NCI-H1417 (cell line): ENCODE data around the gene CCDC191.

Experiments used
- DNase-seq, 3 experiments: peaks; one replicate each; lab custom pipeline; 2025; lab: John Stamatoyannopoulos, UW

CCDC191 gene, protein sequence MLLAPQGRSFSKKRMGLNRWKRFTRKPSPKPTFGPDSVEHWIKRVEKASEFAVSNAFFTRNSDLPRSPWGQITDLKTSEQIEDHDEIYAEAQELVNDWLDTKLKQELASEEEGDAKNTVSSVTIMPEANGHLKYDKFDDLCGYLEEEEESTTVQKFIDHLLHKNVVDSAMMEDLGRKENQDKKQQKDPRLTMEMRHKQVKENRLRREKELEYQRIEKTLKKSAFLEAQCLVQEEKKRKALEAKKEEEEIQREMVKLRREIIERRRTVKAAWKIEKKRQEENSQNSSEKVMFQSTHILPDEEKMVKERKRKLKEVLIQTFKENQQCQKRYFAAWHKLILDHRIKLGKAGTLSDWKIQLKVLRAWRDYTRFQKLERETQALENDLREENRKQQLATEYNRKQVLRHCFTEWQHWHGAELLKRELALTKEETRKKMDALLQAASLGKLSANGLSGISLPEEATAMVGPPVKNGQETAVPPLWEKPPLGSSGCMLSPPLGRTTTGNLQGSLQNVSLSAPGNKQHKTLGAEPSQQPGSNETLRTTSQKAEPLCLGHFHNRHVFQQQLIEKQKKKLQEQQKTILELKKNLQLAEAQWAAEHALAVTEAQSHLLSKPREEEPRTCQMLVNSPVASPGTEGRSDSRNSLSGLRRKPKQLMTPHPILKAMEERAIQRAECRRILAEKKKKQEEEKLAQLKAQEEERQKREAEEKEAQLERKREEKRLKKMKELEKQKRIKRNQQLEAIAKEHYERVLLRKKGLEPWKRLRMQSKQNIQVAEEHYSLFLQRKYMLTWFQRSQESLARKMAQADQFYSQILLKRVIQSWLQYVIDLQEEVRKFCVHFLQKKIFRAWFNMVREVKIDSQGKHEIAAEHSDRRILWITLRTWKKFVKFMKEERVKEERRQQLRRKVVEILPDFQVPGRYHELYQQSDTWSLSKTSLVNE

DNA sequence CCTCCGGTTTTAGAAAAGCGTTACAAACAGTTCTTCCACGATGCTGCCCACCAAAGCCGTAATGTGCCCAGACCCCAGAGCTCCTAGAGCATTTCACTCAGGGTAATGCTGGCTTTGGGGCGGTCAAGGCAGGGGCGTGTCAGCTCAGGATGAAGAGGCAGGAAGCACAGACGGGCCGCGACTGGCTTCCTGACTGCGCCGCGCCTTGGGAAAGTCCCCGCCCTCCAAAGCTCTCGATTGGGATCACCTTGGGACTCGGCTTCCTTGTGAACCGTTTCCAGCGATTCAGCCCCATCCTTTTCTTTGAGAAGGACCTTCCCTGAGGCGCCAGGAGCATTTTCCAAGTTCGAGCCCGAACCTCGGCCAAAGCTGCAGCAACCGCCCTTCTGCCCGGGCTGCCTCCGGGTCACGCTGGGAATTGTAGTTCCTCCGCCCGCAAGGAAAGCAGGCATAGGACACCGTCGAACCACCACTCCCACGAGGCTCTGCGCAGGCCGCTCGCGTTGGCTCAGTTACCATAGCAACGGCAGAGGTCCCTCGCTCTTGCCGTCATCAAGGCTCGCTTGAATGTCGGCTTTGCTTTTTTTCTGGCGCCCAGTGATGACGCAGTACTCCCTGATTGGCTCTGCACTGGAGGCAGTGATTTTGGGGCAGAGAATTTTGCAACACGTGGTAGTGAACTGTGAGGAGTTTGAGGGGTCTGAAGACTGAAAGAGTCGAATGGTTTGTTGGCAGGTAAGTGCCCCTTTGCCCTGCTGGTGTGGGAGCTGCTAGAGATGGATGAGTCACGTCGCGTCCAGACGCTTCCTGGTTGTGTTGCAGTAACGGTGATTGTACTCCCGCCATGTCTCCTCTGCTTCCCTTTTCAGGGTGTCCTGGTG, at the start of gene CCDC191, which contains the start of gene QTRT2:
CCDC191 (minus strand) TSS at position 397 of the 881 bp plus-strand sequence; CDS start at position 337, 60 bp downstream.
QTRT2 (plus strand) TSS at position 608 of the 881 bp plus-strand sequence. CDS start 8,521 bp downstream, outside the sequence.
- DNase-seq = peak; percentile 98 to 99 (median 99)

DNA sequence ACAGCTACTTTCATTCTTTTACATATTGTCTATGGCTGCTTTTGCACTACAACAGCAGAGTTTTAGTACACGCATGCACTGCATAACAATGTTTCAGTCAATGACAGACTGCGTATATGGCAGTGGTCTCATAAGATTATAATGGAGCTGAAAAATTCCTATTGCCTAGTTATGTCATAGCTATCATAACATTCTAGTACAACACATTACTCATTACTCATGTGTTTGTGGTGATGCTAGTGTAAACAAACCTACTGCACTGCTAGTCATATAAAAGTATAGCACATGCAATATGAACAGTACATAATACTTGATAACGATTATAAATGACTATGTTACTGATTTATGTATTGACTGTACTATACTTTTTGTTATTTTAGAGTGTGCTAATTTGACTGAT, 48.1 kb upstream of the CCDC191 start:
- DNase-seq = no peak

DNA sequence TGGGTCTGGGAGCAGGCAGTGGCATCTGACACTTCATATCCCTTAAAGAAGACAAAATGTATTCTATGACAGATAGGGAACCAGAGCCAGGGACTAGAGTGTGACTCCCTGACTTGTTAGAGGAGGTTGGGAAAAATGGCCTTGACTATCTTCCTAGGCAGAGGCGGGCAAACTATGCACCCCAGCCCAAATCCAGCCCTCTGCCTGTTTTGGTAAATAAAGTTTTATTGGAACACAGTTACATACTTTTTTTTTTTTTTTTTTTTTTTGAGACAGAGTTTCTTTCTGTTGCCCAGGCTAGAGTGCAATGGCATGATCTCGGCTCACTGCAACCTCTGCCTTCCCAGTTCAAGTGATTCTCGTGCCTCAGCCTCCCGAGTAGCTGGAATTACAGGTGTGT, 47.5 kb upstream of the CCDC191 start:
- DNase-seq = no peak

DNA sequence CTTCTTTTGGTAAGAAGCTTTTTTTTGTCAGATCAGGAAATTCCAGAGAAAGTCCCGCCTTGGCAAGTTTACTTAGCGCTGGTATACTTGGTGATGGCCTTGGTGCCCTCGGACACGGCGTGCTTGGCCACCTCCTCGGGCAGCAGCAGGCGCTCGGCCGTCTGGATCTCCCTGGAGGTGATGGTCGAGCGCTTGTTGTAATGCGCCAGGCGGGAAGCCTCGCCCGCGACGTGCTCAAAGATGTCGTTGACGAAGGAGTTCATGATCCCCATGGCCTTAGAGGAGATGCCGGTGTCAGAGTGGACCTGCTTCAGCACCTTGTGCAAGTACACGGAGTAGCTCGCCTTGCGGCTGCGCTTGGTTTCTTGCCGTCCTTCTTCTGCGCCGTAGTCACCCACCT, 46.9 kb upstream of the CCDC191 start:
- no peak for DNase-seq

DNA sequence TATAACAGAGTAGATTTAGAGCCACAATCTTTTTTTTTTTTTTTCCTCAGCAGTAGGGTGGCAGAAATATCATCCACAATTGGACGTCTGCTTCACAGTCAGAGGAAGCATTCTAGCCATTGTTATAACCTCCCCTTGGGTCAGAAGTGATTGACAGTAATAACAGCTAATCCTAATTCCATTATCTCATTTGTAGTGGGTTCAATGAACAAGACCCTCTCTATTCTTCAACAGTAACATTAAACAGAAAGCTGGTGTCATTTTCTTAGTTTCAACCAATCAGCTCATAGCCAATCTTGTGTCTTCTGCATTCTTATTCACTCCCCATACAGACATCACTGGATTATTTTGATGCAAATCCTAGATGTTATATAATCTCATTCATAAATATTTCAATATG, 44.8 kb upstream of the CCDC191 start:
- peak in 1 of 3 experiments; percentile 9 for DNase-seq

DNA sequence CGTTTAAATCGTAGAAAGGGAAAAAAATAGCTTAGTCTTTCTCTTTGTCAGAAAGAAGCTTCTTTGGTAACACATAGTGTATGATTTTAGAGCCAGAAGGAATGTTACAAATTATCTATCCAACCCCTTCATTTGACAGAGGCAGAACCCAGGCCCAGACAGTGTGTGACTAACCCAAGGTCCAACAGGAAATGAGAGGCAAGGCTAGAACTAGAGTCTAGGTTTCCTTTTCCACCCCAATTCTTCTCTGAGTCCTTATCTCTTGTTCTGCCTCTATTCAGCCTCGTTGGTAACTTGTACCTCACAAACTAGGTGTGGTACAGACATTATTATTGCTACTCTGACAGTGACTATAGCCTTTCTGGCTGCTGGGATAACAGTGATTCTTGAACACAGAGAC, 39.5 kb upstream of the CCDC191 start:
- no peak for DNase-seq

DNA sequence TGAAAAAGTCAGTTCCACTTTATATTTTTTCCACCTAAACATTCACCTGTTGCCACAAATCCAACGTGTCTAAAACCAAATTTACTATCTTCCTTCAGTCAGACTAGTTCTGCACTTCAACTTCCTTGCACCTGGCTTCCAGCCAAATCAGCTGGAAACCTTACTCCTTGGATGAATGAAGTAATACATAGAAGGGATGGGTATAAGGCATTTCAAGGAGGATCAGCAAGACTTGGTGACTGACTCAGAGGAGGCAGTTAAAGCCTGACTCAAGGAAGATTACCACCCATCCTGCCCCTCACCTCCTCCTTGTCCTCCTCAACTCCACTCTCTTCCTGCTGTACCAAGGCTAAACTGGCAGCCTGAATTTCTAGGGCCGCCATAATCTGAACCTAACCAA, 37.3 kb upstream of the CCDC191 start:
- peak in 1 of 3 experiments; percentile 4 for DNase-seq

DNA sequence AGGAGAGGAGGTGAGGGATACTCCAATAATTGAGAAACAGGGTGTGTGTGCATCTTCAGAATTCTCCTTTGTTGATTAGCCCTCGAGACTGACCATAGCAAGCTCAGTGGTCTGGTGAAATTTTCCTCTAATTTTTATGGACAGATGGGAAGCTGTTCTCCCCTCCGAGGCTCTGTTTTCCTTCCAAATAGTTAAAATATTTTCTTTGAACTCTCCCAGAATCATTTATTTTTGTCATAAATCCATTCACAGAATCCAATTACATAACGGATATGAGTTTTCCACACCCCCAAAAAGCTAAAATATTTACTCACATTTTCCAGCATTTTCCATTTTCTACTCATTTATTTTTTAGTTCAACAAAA, 36.7 kb upstream of the CCDC191 start:
- no peak for DNase-seq

DNA sequence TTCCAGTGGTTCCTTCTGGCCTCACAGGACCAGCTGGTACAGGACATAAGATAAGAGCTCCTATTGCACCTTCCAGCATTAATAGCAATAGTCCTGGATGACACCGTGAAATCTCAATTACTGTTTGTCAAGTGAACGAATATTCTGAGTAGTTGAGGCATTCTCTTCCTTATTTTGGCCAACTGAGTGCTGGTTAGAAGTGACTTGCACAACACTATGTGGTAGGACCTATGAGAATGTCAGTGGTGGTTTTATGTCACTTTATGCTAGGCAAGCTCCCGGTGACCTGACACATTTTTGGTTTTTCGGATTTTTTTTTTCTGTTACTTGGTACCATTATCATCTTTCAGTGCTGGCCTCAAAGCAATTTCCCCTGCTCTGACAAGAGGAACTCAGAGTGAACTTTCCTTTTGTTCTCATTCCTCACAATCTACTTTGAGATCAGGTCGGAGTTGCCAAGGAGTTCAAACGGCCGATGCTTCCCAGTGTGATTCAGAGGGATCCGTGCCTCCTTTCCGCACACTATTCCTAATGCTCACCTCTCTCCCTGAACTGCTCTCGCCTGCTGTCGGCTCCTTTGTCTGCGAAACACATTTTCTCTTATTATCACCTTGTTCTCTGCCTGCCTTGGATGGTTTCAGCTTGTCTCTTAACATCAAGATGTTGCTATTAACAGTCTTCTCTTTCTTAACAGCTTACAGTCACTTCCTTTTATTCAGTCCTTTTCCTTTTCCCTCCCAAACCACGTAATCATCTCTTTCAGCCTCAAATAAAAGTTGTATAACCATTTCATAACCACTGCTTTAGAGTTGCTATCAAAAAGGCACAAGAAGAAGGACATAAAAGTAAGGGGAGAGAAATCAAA, 36.1 kb upstream of the CCDC191 start:
- no peak for DNase-seq

DNA sequence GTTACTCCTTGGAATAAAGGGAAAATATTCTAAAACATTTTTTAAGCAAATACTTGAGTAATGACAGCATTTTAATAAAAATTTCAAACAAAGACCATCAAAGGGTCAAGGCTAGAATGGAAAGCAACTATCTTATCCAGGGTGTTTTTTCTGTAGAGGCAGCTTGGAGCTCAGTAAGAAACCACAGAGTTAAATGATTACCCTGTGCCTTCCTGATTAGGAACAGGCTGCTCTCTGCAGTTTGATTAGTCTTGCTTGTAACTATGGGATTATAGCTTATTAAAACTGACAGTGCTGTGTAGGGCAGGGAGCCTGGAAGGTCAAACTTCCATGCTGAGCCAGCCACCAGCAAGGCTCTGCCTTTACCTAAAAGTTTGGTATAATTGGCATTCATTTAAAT, 33.3 kb upstream of the CCDC191 start:
- DNase-seq = no peak

DNA sequence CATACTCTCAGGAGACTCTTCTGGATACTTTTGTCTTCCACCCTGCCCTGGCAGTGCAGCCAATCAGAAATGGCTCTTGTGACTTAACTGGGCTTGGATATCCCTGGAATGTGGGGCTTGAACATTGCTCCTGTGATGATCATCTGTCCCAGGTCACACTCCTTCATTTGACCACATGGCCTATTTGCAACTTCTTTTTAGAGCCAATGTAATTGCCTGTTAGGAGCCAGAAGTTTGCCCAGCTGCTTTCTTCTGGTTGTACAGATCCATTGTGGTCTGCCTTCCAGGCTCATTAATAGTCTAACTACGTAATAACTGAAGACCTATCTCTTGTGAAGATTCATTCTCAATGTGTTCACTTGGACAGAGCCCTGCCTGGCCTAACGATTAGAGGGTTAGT, 30.0 kb upstream of the CCDC191 start:
- DNase-seq = no peak

DNA sequence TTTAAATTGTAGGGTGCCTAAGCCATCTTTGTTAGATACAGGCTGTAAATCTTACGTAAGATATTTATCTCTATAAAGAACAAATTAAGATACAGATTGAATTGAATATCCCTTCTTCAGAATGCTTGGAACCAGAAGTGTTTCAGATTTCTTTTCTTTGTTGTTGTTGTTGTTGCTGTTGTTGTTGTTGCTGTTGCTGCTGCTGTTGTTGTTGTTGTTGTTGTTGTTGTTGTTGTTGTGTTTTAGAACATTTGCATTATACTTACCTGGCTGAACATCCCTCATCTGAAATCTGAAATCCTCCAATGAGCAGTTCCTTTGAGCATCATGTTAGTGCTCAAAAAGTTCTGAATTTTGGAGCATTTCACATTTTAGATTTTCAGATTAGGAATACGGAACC, 26.8 kb upstream of the CCDC191 start:
- DNase-seq = no peak

DNA sequence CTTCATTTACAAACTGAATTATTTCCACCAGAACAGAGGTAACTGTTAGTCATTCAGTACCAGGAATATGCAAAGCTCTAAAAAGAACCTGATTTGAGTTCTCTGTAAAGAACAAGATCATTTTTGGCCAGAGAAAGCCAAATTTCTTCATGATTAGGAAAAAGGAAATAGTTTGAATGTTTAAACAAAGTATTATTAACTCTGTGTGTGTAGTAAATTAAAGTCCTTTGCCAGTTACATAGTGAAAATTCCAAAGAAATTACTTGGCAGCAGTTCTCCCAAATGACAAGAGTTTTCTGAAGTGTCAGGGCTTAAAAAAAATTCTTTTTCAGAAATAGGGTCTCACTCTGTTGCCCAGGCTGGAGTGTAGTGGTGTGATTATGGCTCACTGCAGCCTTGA, 24.7 kb upstream of the CCDC191 start:
- no peak for DNase-seq

DNA sequence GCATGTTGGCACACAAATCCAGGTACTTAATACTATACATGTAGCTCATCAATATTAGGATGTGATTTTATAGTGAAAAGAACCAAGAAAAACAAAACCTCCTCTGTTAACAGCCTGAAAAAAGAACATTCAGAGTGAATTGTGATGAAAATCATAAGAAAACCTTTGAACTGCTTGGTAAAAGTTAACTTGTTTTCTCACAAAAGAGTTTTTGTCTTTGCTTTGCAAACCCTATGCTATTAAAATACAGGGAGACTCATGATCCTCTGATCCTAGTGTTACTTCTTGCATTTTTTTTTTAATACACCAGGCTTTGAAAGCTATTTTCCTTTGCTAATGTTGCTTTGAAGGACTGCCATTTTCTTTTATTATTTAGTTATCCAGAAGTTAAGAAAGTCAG, 23.9 kb upstream of the CCDC191 start:
- DNase-seq = no peak

DNA sequence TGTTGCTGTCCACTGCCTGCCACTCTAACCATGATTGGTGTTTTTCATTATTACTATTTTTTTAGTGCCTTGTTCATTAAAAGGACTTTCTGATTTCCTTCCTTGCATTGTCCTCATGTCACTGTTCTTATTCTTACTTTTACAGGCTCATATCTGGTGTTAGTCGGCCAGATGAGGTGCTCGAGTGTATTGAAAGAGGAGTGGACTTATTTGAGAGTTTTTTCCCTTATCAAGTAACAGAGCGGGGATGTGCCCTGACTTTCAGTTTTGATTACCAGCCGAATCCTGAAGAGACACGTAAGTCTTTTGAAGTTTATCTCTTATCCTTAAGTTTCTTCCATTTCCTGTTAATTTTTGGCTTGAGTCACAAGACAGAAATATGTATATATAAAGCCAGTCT, 23.4 kb upstream of the CCDC191 start:
- no peak for DNase-seq

DNA sequence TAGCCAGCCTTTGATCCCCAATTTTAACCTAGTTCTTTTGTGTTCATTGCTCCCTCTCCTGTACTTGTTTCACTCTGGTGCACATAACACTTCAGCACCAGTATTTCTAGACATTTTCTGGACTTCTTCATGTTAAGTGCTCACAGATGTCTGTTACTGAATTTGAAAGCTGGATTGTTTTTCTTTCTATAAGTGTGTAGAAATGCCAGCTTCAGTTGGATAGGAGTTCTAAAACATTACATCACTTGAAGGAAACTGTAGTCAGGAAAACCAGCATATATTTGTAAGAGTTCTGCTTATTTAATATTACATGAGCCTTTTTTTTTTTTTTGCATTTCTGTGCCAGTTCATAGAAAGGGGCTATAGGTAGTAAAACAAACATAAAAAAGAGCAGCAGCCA, 21.8 kb upstream of the CCDC191 start:
- no peak for DNase-seq

DNA sequence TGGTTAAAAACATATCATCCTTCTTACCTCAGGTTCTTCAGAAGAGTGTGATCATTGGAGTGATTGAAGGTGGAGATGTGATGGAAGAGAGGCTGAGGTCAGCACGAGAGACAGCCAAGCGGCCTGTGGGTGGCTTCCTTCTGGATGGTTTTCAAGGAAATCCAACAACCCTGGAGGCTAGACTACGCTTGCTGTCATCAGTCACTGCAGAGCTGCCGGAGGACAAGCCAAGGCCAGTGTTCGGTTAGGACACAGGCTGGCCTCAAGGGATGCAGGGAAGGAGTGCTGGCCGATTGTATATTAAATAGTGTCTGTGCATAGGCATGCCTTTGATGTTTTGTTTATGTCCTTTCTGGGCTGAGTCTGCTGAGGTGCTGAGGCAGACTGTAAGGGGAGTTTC, 20.4 kb upstream of the CCDC191 start:
- no peak for DNase-seq

DNA sequence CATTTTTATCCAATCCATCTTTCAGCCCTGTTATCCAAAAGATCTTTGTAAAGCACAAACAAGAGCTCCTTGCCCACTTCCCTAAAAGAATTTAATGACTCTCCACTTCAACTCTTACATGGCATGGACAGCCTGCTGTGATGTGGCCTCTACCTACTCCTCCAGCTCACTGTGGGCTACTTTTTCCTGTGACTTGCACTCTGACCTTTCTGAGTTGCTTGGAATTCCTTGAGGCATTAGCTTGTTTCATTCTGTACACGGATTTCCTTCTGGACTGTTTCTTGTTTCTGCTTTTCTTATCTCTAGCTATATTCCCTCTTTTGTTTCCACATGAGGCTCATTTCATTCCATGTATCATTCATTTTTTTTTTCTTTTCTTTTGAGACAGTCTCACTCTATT, 15.5 kb upstream of the CCDC191 start:
- DNase-seq = no peak

DNA sequence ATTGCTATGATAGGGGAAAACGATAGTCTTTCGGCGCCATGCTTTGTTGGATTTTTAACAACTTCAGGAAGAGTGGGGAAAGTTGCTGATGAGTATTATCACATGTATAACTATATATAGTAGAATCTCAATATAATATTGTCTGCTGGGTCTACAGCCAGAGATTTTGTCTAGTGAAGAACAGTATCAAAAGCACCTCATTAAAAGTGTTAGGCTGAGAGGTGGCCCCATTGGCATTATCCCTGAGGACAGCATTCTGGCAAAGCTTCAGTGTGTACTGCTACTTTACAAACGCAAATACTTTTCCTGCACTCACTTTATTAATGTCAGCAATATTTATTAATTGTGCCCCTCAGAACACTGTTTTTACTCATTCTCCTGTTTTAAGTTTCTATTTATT, 12.0 kb upstream of the CCDC191 start:
- no peak for DNase-seq

DNA sequence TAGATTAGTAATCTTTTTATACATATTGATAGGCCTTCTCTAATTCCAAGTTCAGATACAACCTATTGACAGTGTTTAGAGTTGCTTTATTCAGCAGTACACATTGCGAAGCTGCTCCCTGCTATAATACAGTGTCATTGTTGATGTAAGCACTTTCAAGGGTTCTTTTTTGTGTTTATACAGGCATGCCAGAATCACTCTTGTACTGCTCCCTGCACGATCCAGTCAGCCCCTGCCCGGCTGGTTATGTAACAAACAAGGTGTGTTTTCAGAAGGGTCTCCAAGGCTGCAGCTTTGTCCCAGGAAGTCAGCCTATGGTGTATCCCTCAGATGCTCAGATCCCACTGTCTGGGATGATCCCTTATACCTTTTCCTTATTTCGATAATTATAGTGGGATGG, 11.5 kb upstream of the CCDC191 start:
- DNase-seq = no peak
